HepG2 (cell line): ENCODE data around the gene DGCR2. TPM values are rescaled to one million over a fixed set of nuclear protein-coding genes. Genes with fewer than 3 reads are reported as not detected.
"Not testable (repeated sequence)": the region's sequence is repeated elsewhere in the genome, so short reads cannot be mapped to it uniquely, and the experiment has no call there.

Experiments used
- ATAC-seq: fragments of 200-7000 bp; cut with Tn5 transposase; 3 replicates; pipeline ENCODE4 v1.9.1; 2020; ENCODE audit warnings: mild to moderate bottlenecking, moderate library complexity
- BruUV-seq: library from RNA; stranded (reverse); fragments of 400-500 nt; replicated peaks from 2 replicates; lab custom pipeline; 2021; lab: Mats Ljungman, UMichigan
- CTCF ChIA-PET: fragments of 300-600 bp; formaldehyde crosslinking; extraction: SDS; loops from one replicate; lab custom pipeline; 2021; ENCODE audit warnings: low total read pairs, inconsistent platforms, low intra/inter-chr PET ratio; lab: Yijun Ruan, JAX
- POLR2A ChIA-PET: fragments of 350-600 bp; sonication (Branson Sonifier 250); formaldehyde crosslinking; loops from one replicate; lab custom pipeline; 2020; ENCODE audit warnings: antibody characterized with exemption, inconsistent platforms; lab: Yijun Ruan, JAX
- DNase-seq: peaks from one replicate; pipeline ENCODE4 v3.0.0-alpha.2; 2015; ENCODE audit warnings: low spot score
- FAIRE-seq: peaks from 3 replicates; lab custom pipeline; 2011; peaks lifted over from hg19 to GRCh38; lab: Jason Lieb, UNC
- H2AFZ ChIP-seq: one replicate; pipeline ENCODE4 v1.6.1; 2011; ENCODE audit warnings: low read length, inconsistent platforms
- H3K27ac ChIP-seq: fragments of 300-600 bp; 3 replicates; pipeline ENCODE4 v1.8.0; 2011; ENCODE audit warnings: mixed run types, mild to moderate bottlenecking, mixed read lengths, low read length, inconsistent platforms; ENCODE audit not compliant: insufficient read depth; ENCODE audit errors: extremely low read length
- H3K27me3 ChIP-seq, 2 experiments: fragments of 200-600 bp in 1 of 2; 2 replicates in 1 of 2; 3 replicates in 1 of 2; pipeline versions ENCODE4 v1.6.0 to v1.8.0; 2011; ENCODE audit warnings: low read length in 2 of 2, mild to moderate bottlenecking in 2 of 2, moderate library complexity in 2 of 2, inconsistent platforms in 1 of 2; ENCODE audit not compliant: insufficient read depth in 2 of 2, control insufficient read depth in 1 of 2
- H3K36me3 ChIP-seq, 2 experiments: fragments of 200-600 bp in 1 of 2; replicated peaks in 1 of 2; 2 replicates in 1 of 2; 3 replicates in 1 of 2; pipeline versions ENCODE4 v1.5.1 to v1.8.0; 2011; ENCODE audit warnings: low read length in 2 of 2, inconsistent platforms in 1 of 2; ENCODE audit not compliant: insufficient read depth in 2 of 2, control insufficient read depth in 1 of 2
- H3K4me1 ChIP-seq: 2 replicates; pipeline ENCODE4 v1.5.1; 2012; ENCODE audit warnings: low read length, inconsistent platforms; ENCODE audit not compliant: insufficient read depth
- H3K4me2 ChIP-seq: 2 replicates; pipeline ENCODE4 v1.6.0; 2011; ENCODE audit warnings: low read depth, low read length, inconsistent platforms
- H3K4me3 ChIP-seq, 3 experiments: fragments of 200-600 bp in 1 of 3; sonication (generic), shearing (Covaris generic) in 1 of 3; replicated peaks in 1 of 3; 2 replicates each; pipeline ENCODE4 v1.5.1; 2011 to 2016; ENCODE audit warnings: low read length in 3 of 3, inconsistent platforms in 2 of 3, low read depth in 2 of 3, mild to moderate bottlenecking in 2 of 3, control low read depth in 1 of 3, mixed read lengths in 1 of 3; ENCODE audit not compliant: insufficient read depth in 1 of 3
- H3K79me2 ChIP-seq: one replicate; pipeline ENCODE4 v1.6.1; 2011; ENCODE audit warnings: low read length, inconsistent platforms; ENCODE audit not compliant: insufficient read depth
- H3K9ac ChIP-seq: 2 replicates; pipeline ENCODE4 v1.6.0; 2011; ENCODE audit warnings: mild to moderate bottlenecking, low read depth, low read length, inconsistent platforms; ENCODE audit not compliant: insufficient read depth
- H3K9me3 ChIP-seq: 2 replicates; pipeline ENCODE4 v1.5.1; 2012; ENCODE audit warnings: mild to moderate bottlenecking, low read length
- H4K20me1 ChIP-seq: 2 replicates; pipeline ENCODE4 v1.6.0; 2011; ENCODE audit warnings: inconsistent platforms, mild to moderate bottlenecking, low read length, moderate library complexity; ENCODE audit not compliant: insufficient read depth
- RAD51 ChIP-seq: fragments of 450-650 bp; IDR thresholded peaks from 2 replicates; pipeline ENCODE4 v1.6.1; 2016; ENCODE audit warnings: borderline replicate concordance
- WGBS: methylation state at CpG from one replicate; pipeline ENCODE4 v1.1.6; 2017; ENCODE audit warnings: low lambda C conversion rate; 5-methylcytosine and 5-hydroxymethylcytosine counted together
- in situ Hi-C: cut with HindIII; loops from 2 replicates; pipeline ENCODE4 v1.10.0; 2017; ENCODE audit warnings: low pct_unique_long_range_greater_than_20kb; ENCODE audit not compliant: extremely low pct_ligation_motif_present
- intact Hi-C: fragments of 100-400 bp; cut with micrococcal nuclease; formaldehyde crosslinking; loops from one replicate; pipeline ENCODE4 v1.10.0; 2022; ENCODE audit not compliant: unreplicated experiment
- polyA plus RNA-seq, 8 experiments: library from polyadenylated mRNA; depleted of rRNA in 3 of 8; stranded (reverse) in 7 of 8; unstranded in 1 of 8; fragments of >200 nt; fragmentation: Illumina TruSeq in 4 of 8; extraction: Trizol in 4 of 8; gene quantifications; 2 replicates each; pipeline versions ENCODE4 v1.2.1 to v1.2.3, GENCODE V29; 2011 to 2016; ENCODE audit warnings: low read depth in 4 of 8, missing spikeins in 1 of 8, mixed read lengths in 1 of 8; ENCODE audit not compliant: insufficient read depth in 1 of 8
- total RNA-seq, 5 experiments: library from RNA; depleted of rRNA; stranded (reverse); fragments of >200 nt; fragmentation: Illumina TruSeq; extraction: Trizol; gene quantifications; 2 replicates each; pipeline ENCODE4 v1.2.3, GENCODE V29; 2016; ENCODE audit warnings: low read depth in 1 of 5
- TF ChIP-seq, protein P1 (sequence below), 2 experiments: sonication (generic) in 1 of 2; formaldehyde crosslinking in 1 of 2; IDR thresholded peaks; 2 replicates each; pipeline versions ENCODE4 v1.5.1 to v1.6.1; 2011 to 2020; ENCODE audit warnings: borderline replicate concordance in 1 of 2, low read depth in 1 of 2, low read length in 1 of 2, mild to moderate bottlenecking in 1 of 2, missing genetic modification reagents in 1 of 2, moderate library complexity in 1 of 2
- TF ChIP-seq, protein P2 (sequence below): sonication (generic); formaldehyde crosslinking; IDR thresholded peaks from 2 replicates; pipeline ENCODE4 v1.5.0; 2020; ENCODE audit warnings: missing genetic modification reagents

The DGCR2 gene
- total and polyA plus RNA-seq, 2 of the 13 experiments (the other 11 are each of a cell fraction or from before 2014, with no cell fraction given), result 23.1 to 35.3 TPM

DNA sequence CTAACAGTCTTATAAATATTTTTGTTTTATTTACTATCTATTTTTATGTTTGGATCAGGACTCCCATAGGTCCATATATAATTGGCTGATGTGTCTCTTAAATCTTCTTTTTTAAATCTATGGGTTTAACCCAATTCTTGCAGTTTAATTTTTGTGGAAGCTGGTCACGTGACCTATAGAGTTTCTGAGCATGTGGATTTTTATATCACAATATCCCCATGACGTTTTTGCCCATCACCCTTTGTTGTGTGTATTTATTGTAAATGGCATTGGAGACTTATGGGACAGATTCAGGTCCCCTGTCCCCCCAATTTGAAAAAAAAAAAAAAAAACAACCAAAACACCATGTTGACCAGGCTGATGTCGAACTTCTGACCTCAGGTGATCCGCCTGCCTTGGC is 107.3 kb downstream of the DGCR2 start:
- in situ Hi-C loops, result no loop called here
- Histone ChIP-seq H3K9me3 (no peaks in the 10 kb centered on the region), H3K36me3 (no peaks in the 10 kb centered on the region), H3K79me2 (no peaks in the 10 kb centered on the region), H3K27me3 (peaks cover 0 to 17% of the 10 kb centered on the region in 2 experiments; a peak in 3 of 5 replicates), H3K4me2 (no peak overlapping the region), H4K20me1 (no peaks in the 10 kb centered on the region), H3K27ac (no peak overlapping the region), H3K4me1 (no peaks in the 10 kb centered on the region), H2AFZ (no peak overlapping the region), H3K9ac (no peak overlapping the region), H3K4me3 (no peak overlapping the region)
- POLR2A ChIA-PET, result no interaction called here
- DNase-seq (no peak), FAIRE-seq (no peak), ATAC-seq (no peak)
- TF ChIP-seq RAD51, result peak; percentile 63
- TF ChIP-seq, protein P1, sequence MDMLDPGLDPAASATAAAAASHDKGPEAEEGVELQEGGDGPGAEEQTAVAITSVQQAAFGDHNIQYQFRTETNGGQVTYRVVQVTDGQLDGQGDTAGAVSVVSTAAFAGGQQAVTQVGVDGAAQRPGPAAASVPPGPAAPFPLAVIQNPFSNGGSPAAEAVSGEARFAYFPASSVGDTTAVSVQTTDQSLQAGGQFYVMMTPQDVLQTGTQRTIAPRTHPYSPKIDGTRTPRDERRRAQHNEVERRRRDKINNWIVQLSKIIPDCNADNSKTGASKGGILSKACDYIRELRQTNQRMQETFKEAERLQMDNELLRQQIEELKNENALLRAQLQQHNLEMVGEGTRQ (IDR thresholded peaks at IDR 0.05; ENCODE audit: low read depth, low read length), result peak; percentile 48
- TF ChIP-seq, protein P1 (CRISPR knock-in tag; IDR thresholded peaks at IDR 0.05; ENCODE audit: borderline replicate concordance), result no peak
- TF ChIP-seq, protein P2, sequence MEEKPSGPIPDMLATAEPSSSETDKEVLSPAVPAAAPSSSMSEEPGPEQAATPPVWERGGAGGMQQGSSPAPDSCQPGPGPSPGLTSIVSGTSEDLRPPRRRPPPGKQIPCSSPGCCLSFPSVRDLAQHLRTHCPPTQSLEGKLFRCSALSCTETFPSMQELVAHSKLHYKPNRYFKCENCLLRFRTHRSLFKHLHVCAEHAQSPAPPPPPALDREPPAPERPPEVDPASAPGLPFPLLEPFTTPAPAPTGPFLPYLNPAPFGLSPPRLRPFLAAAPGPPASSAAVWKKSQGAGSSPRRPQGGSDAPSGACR (CRISPR knock-in tag), result no peak
- WGBS, result 34% methylated on average over 4 of the region's 4 CpGs
- CTCF ChIA-PET, result no interaction called here
- BruUV-seq, result no TSS peak
- intact Hi-C loops, result no loop called here

DNA sequence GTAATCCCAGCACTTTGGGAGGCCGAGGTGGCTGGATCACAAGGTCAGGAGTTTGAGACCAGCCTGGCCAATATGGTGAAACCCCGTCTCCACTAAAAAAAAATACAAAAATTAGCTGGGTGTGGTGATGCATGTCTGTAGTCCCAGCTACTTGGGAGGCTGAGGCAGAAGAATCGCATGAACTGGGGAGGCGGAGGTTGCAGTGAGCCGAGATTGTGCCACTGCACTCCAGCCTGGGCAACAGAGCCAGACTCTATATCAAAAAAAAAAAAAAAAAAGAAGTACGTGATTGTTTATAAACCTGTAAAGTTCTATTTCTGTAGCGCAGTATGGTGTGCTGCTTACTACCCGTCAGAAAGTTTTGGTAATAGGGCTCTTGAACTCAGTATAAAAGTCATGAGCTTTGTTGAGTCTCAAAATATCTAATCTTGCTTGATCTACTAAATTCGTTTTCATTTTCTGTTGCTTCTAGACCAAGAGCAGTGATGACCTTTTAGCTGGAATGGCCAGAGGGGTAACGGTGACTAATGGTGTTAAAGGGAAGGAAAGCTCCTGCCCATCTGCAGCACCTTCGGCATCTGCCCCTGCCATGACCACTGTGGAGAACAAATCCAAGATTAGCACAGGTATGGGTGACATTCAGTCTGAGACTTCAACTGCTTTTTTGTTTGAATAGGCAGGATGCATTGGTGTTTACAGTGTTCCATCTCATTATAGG is 108.2 kb downstream of the DGCR2 start:
- FAIRE-seq, H4K20me1 ChIP-seq, DNase-seq, in situ Hi-C loops, H3K27ac ChIP-seq, ATAC-seq, H3K9ac ChIP-seq, H3K4me1 ChIP-seq, H3K79me2 ChIP-seq, POLR2A ChIA-PET, BruUV-seq, H3K27me3 ChIP-seq, H3K9me3 ChIP-seq, H3K4me2 ChIP-seq, H3K36me3 ChIP-seq, H3K4me3 ChIP-seq, CTCF ChIA-PET, intact Hi-C loops, H2AFZ ChIP-seq: not testable (repeated sequence)
- WGBS, result 45% methylated on average over 11 of the region's 11 CpGs

DNA sequence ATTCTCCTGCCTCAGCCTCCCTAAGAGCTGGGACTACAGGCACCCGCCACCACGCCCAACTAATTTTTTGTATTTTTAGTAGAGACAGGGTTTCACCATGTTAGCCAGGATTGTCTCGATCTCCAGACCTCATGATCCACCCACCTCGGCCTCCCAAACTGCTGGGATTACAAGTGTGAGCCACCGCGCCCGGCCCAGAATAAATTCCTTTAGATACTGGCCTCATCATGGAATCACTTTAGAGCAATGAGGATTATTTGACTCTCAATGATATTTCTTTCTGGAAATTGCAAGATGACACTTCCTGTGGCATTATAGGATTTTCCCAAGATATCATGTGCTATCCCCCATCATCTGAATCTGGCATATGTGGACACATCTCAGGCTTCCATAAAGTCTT is 108.8 kb downstream of the DGCR2 start:
- intact Hi-C loops, FAIRE-seq: not testable (repeated sequence)

More for the DNA sequence above, 108.8 kb downstream of the DGCR2 start:
- H3K27me3 ChIP-seq, H3K4me1 ChIP-seq, H3K4me3 ChIP-seq, in situ Hi-C loops, POLR2A ChIA-PET, H3K9me3 ChIP-seq, ATAC-seq, H3K79me2 ChIP-seq, BruUV-seq, CTCF ChIA-PET, H3K27ac ChIP-seq, H3K36me3 ChIP-seq, DNase-seq, H4K20me1 ChIP-seq, H2AFZ ChIP-seq, H3K4me2 ChIP-seq, H3K9ac ChIP-seq: not testable (repeated sequence)
- 75% methylated on average over 6 of the region's 7 CpGs for WGBS
